ENCODE data around the gene ITGAE. TPM values are rescaled to one million over a fixed set of nuclear protein-coding genes. Genes with fewer than 3 reads are reported as not detected.

Gene ITGAE, protein sequence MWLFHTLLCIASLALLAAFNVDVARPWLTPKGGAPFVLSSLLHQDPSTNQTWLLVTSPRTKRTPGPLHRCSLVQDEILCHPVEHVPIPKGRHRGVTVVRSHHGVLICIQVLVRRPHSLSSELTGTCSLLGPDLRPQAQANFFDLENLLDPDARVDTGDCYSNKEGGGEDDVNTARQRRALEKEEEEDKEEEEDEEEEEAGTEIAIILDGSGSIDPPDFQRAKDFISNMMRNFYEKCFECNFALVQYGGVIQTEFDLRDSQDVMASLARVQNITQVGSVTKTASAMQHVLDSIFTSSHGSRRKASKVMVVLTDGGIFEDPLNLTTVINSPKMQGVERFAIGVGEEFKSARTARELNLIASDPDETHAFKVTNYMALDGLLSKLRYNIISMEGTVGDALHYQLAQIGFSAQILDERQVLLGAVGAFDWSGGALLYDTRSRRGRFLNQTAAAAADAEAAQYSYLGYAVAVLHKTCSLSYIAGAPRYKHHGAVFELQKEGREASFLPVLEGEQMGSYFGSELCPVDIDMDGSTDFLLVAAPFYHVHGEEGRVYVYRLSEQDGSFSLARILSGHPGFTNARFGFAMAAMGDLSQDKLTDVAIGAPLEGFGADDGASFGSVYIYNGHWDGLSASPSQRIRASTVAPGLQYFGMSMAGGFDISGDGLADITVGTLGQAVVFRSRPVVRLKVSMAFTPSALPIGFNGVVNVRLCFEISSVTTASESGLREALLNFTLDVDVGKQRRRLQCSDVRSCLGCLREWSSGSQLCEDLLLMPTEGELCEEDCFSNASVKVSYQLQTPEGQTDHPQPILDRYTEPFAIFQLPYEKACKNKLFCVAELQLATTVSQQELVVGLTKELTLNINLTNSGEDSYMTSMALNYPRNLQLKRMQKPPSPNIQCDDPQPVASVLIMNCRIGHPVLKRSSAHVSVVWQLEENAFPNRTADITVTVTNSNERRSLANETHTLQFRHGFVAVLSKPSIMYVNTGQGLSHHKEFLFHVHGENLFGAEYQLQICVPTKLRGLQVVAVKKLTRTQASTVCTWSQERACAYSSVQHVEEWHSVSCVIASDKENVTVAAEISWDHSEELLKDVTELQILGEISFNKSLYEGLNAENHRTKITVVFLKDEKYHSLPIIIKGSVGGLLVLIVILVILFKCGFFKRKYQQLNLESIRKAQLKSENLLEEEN
- 10 to 100 TPM in 1 of 2 donors, 1 to 10 TPM in 1; 9.1 to 12.9 TPM for total RNA-seq

- no peak for ATAC-seq
- WGBS, 2 donors: 75 to 78% methylated on average over 7 to 17 of the region's 17 CpGs
Observed at GRCh38 chr17:3800362-3801271, at the start of gene ITGAE. ITGAE (minus strand) TSS chr17:3801188; CDS start chr17:3801144, 44 bp downstream.

GRCh38 chr17:3848229-3848835 lies 47.3 kb upstream of the ITGAE start:
- WGBS, 2 donors: 77 to 82% methylated on average over 9 of the region's 9 CpGs
- Histone ChIP-seq H3K9me3 (no peaks in the 10 kb centered on the region), H3K36me3 (replicated peaks in 1 of 2; ENCODE audit: insufficient read depth in 1 of 2, low read depth in 2 of 2) (no peaks in the 10 kb centered on the region), H3K4me3 (no peak overlapping the region), H3K27ac (no peak overlapping the region), H3K27me3 (no peaks in the 10 kb centered on the region), H3K4me1 (peaks cover 24% of the 10 kb centered on the region)
- TF ChIP-seq POLR2A (IDR thresholded peaks at IDR 0.05) (no peak), CTCF (IDR thresholded peaks at IDR 0.05) (no peak)
- DNase-seq: no peak
- no peak for ATAC-seq
- intact Hi-C loops (cut with DNase I): no loop called here

More at GRCh38 chr17:3800362-3801271, at the start of gene ITGAE:
- H3K9me3 ChIP-seq: no peaks in the 10 kb centered on the region
- peak within 1 kb of the TSS in 1 of 4 donors; percentile 75 for H3K27ac ChIP-seq
- H3K4me1 ChIP-seq: peaks cover 12% of the 10 kb centered on the region
- TF ChIP-seq POLR2A (IDR thresholded peaks at IDR 0.05) (no peak), CTCF (IDR thresholded peaks at IDR 0.05) (no peak)
- no peaks in the 10 kb centered on the region for H3K36me3 ChIP-seq (replicated peaks in 1 of 2; ENCODE audit: insufficient read depth in 1 of 2, low read depth in 2 of 2)
- no peaks in the 10 kb centered on the region for H3K27me3 ChIP-seq
- no peak for DNase-seq
- intact Hi-C loops (cut with DNase I): no loop called here
- no peak within 1 kb of the TSS for H3K4me3 ChIP-seq

DNA sequence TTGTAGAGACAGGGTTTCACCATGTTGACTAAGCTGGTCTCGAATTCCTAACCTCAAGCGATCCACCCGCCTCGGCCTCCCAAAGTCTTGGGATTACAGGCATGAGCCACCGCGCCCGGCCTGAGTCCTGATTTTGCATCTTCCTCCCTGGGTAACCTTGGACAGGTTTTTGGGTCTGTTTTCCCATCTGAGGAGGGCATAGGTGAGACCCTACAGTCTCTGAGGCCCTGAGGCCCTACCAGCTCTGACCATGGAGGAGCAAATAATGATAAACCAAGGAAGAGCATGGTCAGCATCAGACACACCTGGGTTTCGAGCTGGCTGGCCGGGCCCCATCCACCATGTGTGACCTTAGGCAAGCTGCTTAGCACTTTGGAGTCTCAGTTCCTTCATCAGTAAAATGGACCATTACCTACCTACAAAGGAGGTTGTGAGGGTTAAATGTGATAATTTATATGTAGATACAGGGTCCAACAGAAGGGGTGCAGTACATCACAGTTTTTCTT lies 46.2 kb upstream of the ITGAE start:
- Histone ChIP-seq H3K27me3 (no peaks in the 10 kb centered on the region), H3K27ac (no peak overlapping the region), H3K9me3 (no peaks in the 10 kb centered on the region), H3K4me1 (peaks cover 27% of the 10 kb centered on the region), H3K4me3 (no peak overlapping the region), H3K36me3 (replicated peaks in 1 of 2; ENCODE audit: insufficient read depth in 1 of 2, low read depth in 2 of 2) (peaks cover 0 to 4% of the 10 kb centered on the region in 2 donors)
- TF ChIP-seq POLR2A (IDR thresholded peaks at IDR 0.05) (no peak), CTCF (IDR thresholded peaks at IDR 0.05) (no peak)
- intact Hi-C loops (cut with DNase I): no loop called here
- ATAC-seq (no peak), DNase-seq (no peak)
- WGBS, 2 donors: 80 to 86% methylated on average over 9 of the region's 9 CpGs
